Measurements from ENCODE around the gene PARD3. TPM values are rescaled to one million over a fixed set of nuclear protein-coding genes. Genes with fewer than 3 reads are reported as not detected.

PARD3 gene
- total and polyA plus RNA-seq, 2 donors (not counting 3 experiments of a cell fraction or from before 2014, with no cell fraction given) = 7.3 to 24.1 TPM

DNA sequence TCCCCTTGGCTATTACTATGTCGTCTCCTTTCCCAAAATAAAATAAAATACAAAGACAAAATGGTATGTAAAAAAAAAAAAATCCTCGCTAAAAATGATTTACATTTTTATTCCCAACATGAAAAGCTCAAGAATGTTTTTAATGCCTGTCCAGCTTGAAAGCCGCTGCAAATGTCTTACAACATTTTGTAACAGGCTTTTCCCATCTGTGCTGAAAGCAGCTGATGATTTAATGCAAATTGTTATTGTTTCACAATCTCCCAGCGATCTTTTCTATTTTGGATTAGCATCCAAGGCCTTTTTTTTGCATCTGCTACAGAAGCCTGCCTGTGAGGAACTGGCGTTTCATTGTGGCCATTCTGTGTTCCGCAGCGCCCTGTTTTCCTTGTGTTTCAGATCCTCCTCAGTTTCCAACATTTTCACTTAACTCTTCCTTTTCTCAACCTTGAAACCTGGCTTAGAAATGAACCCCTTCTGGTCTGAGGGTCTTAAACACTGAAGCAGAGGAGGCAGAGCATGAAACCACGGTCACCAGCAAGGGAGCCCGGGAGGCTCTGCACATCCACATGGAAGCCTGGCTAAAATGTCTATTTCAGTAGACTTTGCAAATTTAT, 712.1 kb downstream of the PARD3 start:
- no peak overlapping the region for H3K27ac ChIP-seq (ENCODE audit: insufficient read depth, low read depth, low read length)
- DNase-seq (ENCODE audit: low read depth, low spot score) = no peak
- no peaks in the 10 kb centered on the region for H4K20me1 ChIP-seq (replicated peaks; ENCODE audit: control insufficient read depth, extremely low read depth, insufficient read depth, low read length)
- H3K79me2 ChIP-seq (ENCODE audit: control insufficient read depth, insufficient read depth, low read length) = no peaks in the 10 kb centered on the region
- H3K4me2 ChIP-seq (ENCODE audit: insufficient read depth, low read length) = no peak overlapping the region
- ChIA-PET CTCF (interaction anchor here (1.2 kb wide), 1 partner anchor 28 kb away, joined by 3 read pairs; no protein-coding TSS in a partner anchor), POLR2A (no interaction called here)
- no peak overlapping the region for H3K9ac ChIP-seq (replicated peaks; ENCODE audit: extremely low read depth, insufficient read depth, low read length)
- H2AFZ ChIP-seq (ENCODE audit: low read depth, low read length) = no peak overlapping the region
- H3K9me3 ChIP-seq (replicated peaks; ENCODE audit: control insufficient read depth, insufficient read depth, low read length) = no peaks in the 10 kb centered on the region
- no peaks in the 10 kb centered on the region for H3K27me3 ChIP-seq (ENCODE audit: control insufficient read depth in 2 of 2, insufficient read depth in 2 of 2, low read length in 2 of 2)
- H3K4me1 ChIP-seq (ENCODE audit: control insufficient read depth, extremely low read depth, insufficient read depth, low read length) = peaks cover 10% of the 10 kb centered on the region
- BruUV-seq (replicated peaks) = no TSS peak
- H3K9me1 ChIP-seq (replicated peaks; ENCODE audit: control insufficient read depth, extremely low read depth, insufficient read depth, low read length) = no peaks in the 10 kb centered on the region
- H3K36me3 ChIP-seq (ENCODE audit: control insufficient read depth in 2 of 2, extremely low read depth in 1 of 2, insufficient read depth in 2 of 2, low read length in 2 of 2) = no peaks in the 10 kb centered on the region
- TF ChIP-seq POLR2A (IDR thresholded peaks at IDR 0.05; ENCODE audit: low read depth, low read length) (no peak), MAX (IDR thresholded peaks at IDR 0.05; ENCODE audit: insufficient read depth, insufficient read length) (no peak), MYC (IDR thresholded peaks at IDR 0.05; ENCODE audit: low read depth, low read length) (no peak), EZH2 (IDR thresholded peaks at IDR 0.05; ENCODE audit: borderline replicate concordance, low read depth, low read length, severe bottlenecking) (no peak), CTCF (IDR thresholded peaks at IDR 0.05; ENCODE audit: extremely low read depth in 1 of 2, insufficient read depth in 1 of 2, low read depth in 1 of 2, low read length in 2 of 2) (no peak), FOS (IDR thresholded peaks at IDR 0.05; ENCODE audit: borderline replicate concordance, insufficient read depth, low read length) (no peak), JUN (IDR thresholded peaks at IDR 0.05; ENCODE audit: borderline replicate concordance, insufficient read depth, insufficient read length, low read depth) (no peak), GATA2 (IDR thresholded peaks at IDR 0.05; ENCODE audit: insufficient read depth, insufficient read length, low read depth, low read length) (no peak), POLR2AphosphoS5 (IDR thresholded peaks at IDR 0.05; ENCODE audit: insufficient read depth, low read depth, low read length) (no peak)
- intact Hi-C loops (cut with micrococcal nuclease) (no loop called here), dilution Hi-C loops (cut with MboI; ENCODE audit: extremely low pct_ligation_motif_present, low sequenced_read_pairs) (no loop called here)
- no peak for FAIRE-seq
- no peak overlapping the region for H3K4me3 ChIP-seq (replicated peaks in 1 of 3; ENCODE audit: insufficient read depth in 1 of 3, low read depth in 1 of 3, low read length in 3 of 3)
